Measurements from ENCODE around the gene CAPN10. TPM values are rescaled to one million over a fixed set of nuclear protein-coding genes. Genes with fewer than 3 reads are reported as not detected.
"Not testable (repeated sequence)": the region's sequence is repeated elsewhere in the genome, so short reads cannot be mapped to it uniquely, and the experiment has no call there.

Gene CAPN10, protein sequence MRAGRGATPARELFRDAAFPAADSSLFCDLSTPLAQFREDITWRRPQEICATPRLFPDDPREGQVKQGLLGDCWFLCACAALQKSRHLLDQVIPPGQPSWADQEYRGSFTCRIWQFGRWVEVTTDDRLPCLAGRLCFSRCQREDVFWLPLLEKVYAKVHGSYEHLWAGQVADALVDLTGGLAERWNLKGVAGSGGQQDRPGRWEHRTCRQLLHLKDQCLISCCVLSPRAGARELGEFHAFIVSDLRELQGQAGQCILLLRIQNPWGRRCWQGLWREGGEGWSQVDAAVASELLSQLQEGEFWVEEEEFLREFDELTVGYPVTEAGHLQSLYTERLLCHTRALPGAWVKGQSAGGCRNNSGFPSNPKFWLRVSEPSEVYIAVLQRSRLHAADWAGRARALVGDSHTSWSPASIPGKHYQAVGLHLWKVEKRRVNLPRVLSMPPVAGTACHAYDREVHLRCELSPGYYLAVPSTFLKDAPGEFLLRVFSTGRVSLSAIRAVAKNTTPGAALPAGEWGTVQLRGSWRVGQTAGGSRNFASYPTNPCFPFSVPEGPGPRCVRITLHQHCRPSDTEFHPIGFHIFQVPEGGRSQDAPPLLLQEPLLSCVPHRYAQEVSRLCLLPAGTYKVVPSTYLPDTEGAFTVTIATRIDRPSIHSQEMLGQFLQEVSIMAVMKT
- total RNA-seq (10 to 100 TPM; 23.7 to 35.5 TPM), polyA plus RNA-seq (10 to 100 TPM; 12.6 to 66.9 TPM)
- long read RNA-seq, donor 1, transcript CAPN10-207 (12 exons, 2,644 nt): major isoform, 5 of 23 reads
- long read RNA-seq, donor 1, partial matches to known transcripts: 10 of 23 reads
- long read RNA-seq, donor 1, other reads (novel, unspliced or antisense): 6 of 23 reads
- long read RNA-seq, donor 2, partial matches to known transcripts: 7 of 23 reads
- long read RNA-seq, donor 2, other reads (novel, unspliced or antisense): 9 of 23 reads

GRCh38 chr2:240586198-240586918 lies at the start of gene CAPN10:
CAPN10 (plus strand) TSS chr2:240586734; CDS start chr2:240586912, 178 bp downstream.
- peak; percentile 99 for ATAC-seq (ENCODE audit: low FRiP score)
- Histone ChIP-seq H3K27me3 (ENCODE audit: control insufficient read depth in 1 of 2, insufficient read depth in 2 of 2, low read length in 1 of 2) (no peaks in the 10 kb centered on the region), H3K4me3 (ENCODE audit: low read length in 2 of 2) (peak within 1 kb of the TSS; percentile 80 to 85), H3K36me3 (ENCODE audit: control insufficient read depth in 1 of 2, insufficient read depth in 2 of 2, low read length in 1 of 2) (no peaks in the 10 kb centered on the region), H3K4me1 (ENCODE audit: control insufficient read depth in 1 of 2, insufficient read depth in 2 of 2, low read length in 2 of 2) (no peaks in the 10 kb centered on the region), H3K9me3 (ENCODE audit: control insufficient read depth, low read length) (no peaks in the 10 kb centered on the region), H3K27ac (ENCODE audit: low read depth in 1 of 2, low read length in 2 of 2) (peak within 1 kb of the TSS in 1 of 2 donors; percentile 87)
- DNase-seq: peak; percentile 99 to 100
- WGBS, 2 donors: 0 to 1% methylated on average over 56 to 88 of the region's 88 CpGs
- intact Hi-C loops (cut with DNase I): loop anchor here in 1 of 2 donors (2.0 kb wide), 2 partner anchors 18 to 26 kb away; partner anchors contain the start of genes DUSP28 and RNPEPL1

GRCh38 chr2:240538031-240538780 lies 48.3 kb upstream of the CAPN10 start:
- no peak overlapping the region for H3K27ac ChIP-seq (ENCODE audit: low read depth in 1 of 2, low read length in 2 of 2)
- 94 to 98% methylated on average over 43 of the region's 43 CpGs for WGBS, 2 donors
- H3K36me3 ChIP-seq (ENCODE audit: control insufficient read depth in 1 of 2, insufficient read depth in 2 of 2, low read length in 1 of 2): peaks cover 0 to 3% of the 10 kb centered on the region in 2 donors
- H3K4me1 ChIP-seq (ENCODE audit: control insufficient read depth in 1 of 2, insufficient read depth in 2 of 2, low read length in 2 of 2): no peaks in the 10 kb centered on the region
- H3K27me3 ChIP-seq (ENCODE audit: control insufficient read depth in 1 of 2, insufficient read depth in 2 of 2, low read length in 1 of 2): no peaks in the 10 kb centered on the region
- ATAC-seq (ENCODE audit: low FRiP score) (no peak), DNase-seq (no peak)
- no peaks in the 10 kb centered on the region for H3K9me3 ChIP-seq (ENCODE audit: control insufficient read depth, low read length)
- intact Hi-C loops (cut with DNase I): no loop called here
- H3K4me3 ChIP-seq (ENCODE audit: low read length in 2 of 2): no peak overlapping the region

GRCh38 chr2:240539101-240539500 lies 47.4 kb upstream of the CAPN10 start:
- DNase-seq; H3K36me3 ChIP-seq (ENCODE audit: control insufficient read depth in 1 of 2, insufficient read depth in 2 of 2, low read length in 1 of 2); ATAC-seq (ENCODE audit: low FRiP score); H3K27me3 ChIP-seq (ENCODE audit: control insufficient read depth in 1 of 2, insufficient read depth in 2 of 2, low read length in 1 of 2); H3K27ac ChIP-seq (ENCODE audit: low read depth in 1 of 2, low read length in 2 of 2); H3K4me1 ChIP-seq (ENCODE audit: control insufficient read depth in 1 of 2, insufficient read depth in 2 of 2, low read length in 2 of 2); intact Hi-C loops (cut with DNase I); H3K4me3 ChIP-seq (ENCODE audit: low read length in 2 of 2); H3K9me3 ChIP-seq (ENCODE audit: control insufficient read depth, low read length): not testable (repeated sequence)
- 98% methylated on average over 17 of the region's 17 CpGs for WGBS, 2 donors

GRCh38 chr2:240539906-240540305 lies 46.6 kb upstream of the CAPN10 start:
- no peak overlapping the region for H3K27ac ChIP-seq (ENCODE audit: low read depth in 1 of 2, low read length in 2 of 2)
- H3K36me3 ChIP-seq (ENCODE audit: control insufficient read depth in 1 of 2, insufficient read depth in 2 of 2, low read length in 1 of 2): peaks cover 0 to 3% of the 10 kb centered on the region in 2 donors
- intact Hi-C loops (cut with DNase I): no loop called here
- no peaks in the 10 kb centered on the region for H3K27me3 ChIP-seq (ENCODE audit: control insufficient read depth in 1 of 2, insufficient read depth in 2 of 2, low read length in 1 of 2)
- no peaks in the 10 kb centered on the region for H3K9me3 ChIP-seq (ENCODE audit: control insufficient read depth, low read length)
- H3K4me1 ChIP-seq (ENCODE audit: control insufficient read depth in 1 of 2, insufficient read depth in 2 of 2, low read length in 2 of 2): no peaks in the 10 kb centered on the region
- no peak overlapping the region for H3K4me3 ChIP-seq (ENCODE audit: low read length in 2 of 2)
- DNase-seq (no peak), ATAC-seq (ENCODE audit: low FRiP score) (no peak)

DNA sequence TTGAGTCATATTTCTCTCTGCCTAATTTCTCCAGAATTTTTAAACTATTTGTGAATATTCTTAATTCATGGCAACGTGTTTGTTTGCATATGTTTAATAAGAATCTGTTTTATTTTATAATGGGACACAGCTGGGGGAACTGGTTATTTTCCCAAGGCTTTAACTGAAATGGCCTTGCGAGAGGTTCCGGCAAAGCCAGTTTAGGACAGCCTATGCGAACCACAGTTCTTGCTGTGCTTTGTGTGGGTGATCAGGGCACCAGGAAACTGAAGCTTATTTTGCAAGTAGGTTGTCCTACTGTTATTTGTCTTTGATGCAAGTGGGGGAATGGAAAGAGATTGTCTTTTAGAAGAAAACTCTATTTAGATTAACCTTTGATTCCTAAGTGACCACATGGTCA lies 35.2 kb upstream of the CAPN10 start:
- 94 to 96% methylated on average over 4 of the region's 4 CpGs for WGBS, 2 donors
- Histone ChIP-seq H3K36me3 (ENCODE audit: control insufficient read depth in 1 of 2, insufficient read depth in 2 of 2, low read length in 1 of 2) (no peaks in the 10 kb centered on the region), H3K27me3 (ENCODE audit: control insufficient read depth in 1 of 2, insufficient read depth in 2 of 2, low read length in 1 of 2) (no peaks in the 10 kb centered on the region), H3K27ac (ENCODE audit: low read depth in 1 of 2, low read length in 2 of 2) (no peak overlapping the region), H3K4me3 (ENCODE audit: low read length in 2 of 2) (no peak overlapping the region), H3K4me1 (ENCODE audit: control insufficient read depth in 1 of 2, insufficient read depth in 2 of 2, low read length in 2 of 2) (no peaks in the 10 kb centered on the region), H3K9me3 (ENCODE audit: control insufficient read depth, low read length) (no peaks in the 10 kb centered on the region)
- intact Hi-C loops (cut with DNase I): no loop called here
- no peak for ATAC-seq (ENCODE audit: low FRiP score)
- DNase-seq: no peak

DNA sequence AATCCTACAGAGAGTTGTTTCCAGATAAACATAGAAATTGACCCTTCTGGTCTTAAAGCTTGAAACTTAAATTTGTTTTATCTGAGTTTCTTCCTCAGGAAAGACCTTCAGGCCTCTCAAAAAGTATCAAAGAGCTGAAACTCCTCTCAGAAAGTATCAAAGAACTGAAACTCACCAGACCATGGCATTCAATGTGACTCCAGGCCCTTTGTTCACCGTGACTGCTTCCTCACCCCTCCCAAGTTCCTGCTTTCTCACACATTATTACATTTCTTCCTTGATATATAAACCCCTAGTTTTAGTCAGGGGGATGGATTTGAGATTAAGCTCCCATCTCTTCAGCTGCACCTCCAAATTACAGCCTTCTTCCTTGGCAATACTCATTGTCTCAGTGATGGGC lies 34.7 kb upstream of the CAPN10 start:
- H3K27ac ChIP-seq (ENCODE audit: low read depth in 1 of 2, low read length in 2 of 2): no peak overlapping the region
- no peaks in the 10 kb centered on the region for H3K4me1 ChIP-seq (ENCODE audit: control insufficient read depth in 1 of 2, insufficient read depth in 2 of 2, low read length in 2 of 2)
- H3K9me3 ChIP-seq (ENCODE audit: control insufficient read depth, low read length): no peaks in the 10 kb centered on the region
- H3K36me3 ChIP-seq (ENCODE audit: control insufficient read depth in 1 of 2, insufficient read depth in 2 of 2, low read length in 1 of 2): no peaks in the 10 kb centered on the region
- no peak overlapping the region for H3K4me3 ChIP-seq (ENCODE audit: low read length in 2 of 2)
- WGBS, 2 donors: 54 to 65% methylated on average over 1 of the region's 1 CpG
- no peaks in the 10 kb centered on the region for H3K27me3 ChIP-seq (ENCODE audit: control insufficient read depth in 1 of 2, insufficient read depth in 2 of 2, low read length in 1 of 2)
- ATAC-seq (ENCODE audit: low FRiP score) (no peak), DNase-seq (no peak)
- intact Hi-C loops (cut with DNase I): no loop called here

DNA sequence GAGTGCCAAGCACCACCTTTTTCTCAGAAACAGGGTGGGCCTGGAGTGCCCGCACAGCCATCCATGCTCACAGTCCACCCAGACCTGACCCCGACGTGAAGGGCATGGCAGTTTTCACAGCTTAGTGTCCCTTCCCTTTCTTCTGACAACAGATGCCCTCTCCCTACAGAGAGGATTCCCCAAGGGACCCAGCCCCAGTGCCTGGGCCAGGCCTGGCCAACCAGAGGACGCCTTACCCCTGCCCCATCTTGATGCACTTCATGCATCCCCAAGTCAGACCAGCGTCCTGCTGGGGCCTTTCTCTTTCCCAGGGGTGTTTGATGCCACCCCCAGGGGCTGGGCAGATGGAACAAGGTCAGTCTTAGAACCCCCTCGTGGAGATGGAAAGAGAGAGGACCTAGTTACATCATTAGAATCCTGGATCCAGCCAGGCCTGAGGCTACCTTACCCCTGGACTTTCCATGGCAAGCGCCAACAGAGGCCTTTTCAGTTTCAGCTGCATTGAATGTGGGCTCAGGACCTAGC lies 32.5 kb upstream of the CAPN10 start:
- 68 to 71% methylated on average over 7 of the region's 7 CpGs for WGBS, 2 donors
- Histone ChIP-seq H3K36me3 (ENCODE audit: control insufficient read depth in 1 of 2, insufficient read depth in 2 of 2, low read length in 1 of 2) (no peaks in the 10 kb centered on the region), H3K27me3 (ENCODE audit: control insufficient read depth in 1 of 2, insufficient read depth in 2 of 2, low read length in 1 of 2) (no peaks in the 10 kb centered on the region), H3K4me1 (ENCODE audit: control insufficient read depth in 1 of 2, insufficient read depth in 2 of 2, low read length in 2 of 2) (no peaks in the 10 kb centered on the region), H3K9me3 (ENCODE audit: control insufficient read depth, low read length) (no peaks in the 10 kb centered on the region), H3K27ac (ENCODE audit: low read depth in 1 of 2, low read length in 2 of 2) (no peak overlapping the region), H3K4me3 (ENCODE audit: low read length in 2 of 2) (no peak overlapping the region)
- ATAC-seq (ENCODE audit: low FRiP score): no peak
- intact Hi-C loops (cut with DNase I): no loop called here
- peak in 1 of 2 donors; percentile 52 for DNase-seq
